ENCODE results near the gene TMEM53.
A peak's percentile ranks its signal among the peaks of the same experiment; 100 is the strongest.

TMEM53 gene

GRCh38 chr1:44646261-44647110 lies 27.8 kb downstream of the TMEM53 start:
- DNase-seq (ENCODE audit: low spot score), result no peak

- no peak for DNase-seq (ENCODE audit: low spot score)
Measured at GRCh38 chr1:44645476-44646244, 28.6 kb downstream of the TMEM53 start.

GRCh38 chr1:44644806-44645205 lies 29.5 kb downstream of the TMEM53 start:
- DNase-seq (ENCODE audit: low spot score), result no peak

- DNase-seq (ENCODE audit: low spot score), result no peak
Measured at GRCh38 chr1:44643721-44644334, 30.5 kb downstream of the TMEM53 start.

- no peak for DNase-seq (ENCODE audit: low spot score)
Measured at GRCh38 chr1:44642925-44643324, 31.4 kb downstream of the TMEM53 start.

- no peak for DNase-seq (ENCODE audit: low spot score)
Measured at GRCh38 chr1:44642255-44642654, 32.0 kb downstream of the TMEM53 start.

GRCh38 chr1:44641126-44642102 lies 32.9 kb downstream of the TMEM53 start:
- DNase-seq (ENCODE audit: low spot score), result no peak

GRCh38 chr1:44640200-44640853 lies 34.0 kb downstream of the TMEM53 start:
- no peak for DNase-seq (ENCODE audit: low spot score)

GRCh38 chr1:44637702-44638411 lies 36.4 kb downstream of the TMEM53 start:
- no peak for DNase-seq (ENCODE audit: low spot score)

GRCh38 chr1:44636688-44637598 lies 37.3 kb downstream of the TMEM53 start:
- DNase-seq (ENCODE audit: low spot score), result no peak

GRCh38 chr1:44636083-44636687 lies 38.1 kb downstream of the TMEM53 start:
- no peak for DNase-seq (ENCODE audit: low spot score)

- DNase-seq (ENCODE audit: low spot score), result no peak
Measured at GRCh38 chr1:44635439-44635838, 38.8 kb downstream of the TMEM53 start.

GRCh38 chr1:44634606-44635189 lies 39.6 kb downstream of the TMEM53 start:
- DNase-seq (ENCODE audit: low spot score), result no peak

GRCh38 chr1:44632598-44632997 lies 41.7 kb downstream of the TMEM53 start:
- DNase-seq (ENCODE audit: low spot score), result peak; percentile 13

GRCh38 chr1:44631647-44632539 lies 42.4 kb downstream of the TMEM53 start:
- peak; percentile 91 for DNase-seq (ENCODE audit: low spot score)

- no peak for DNase-seq (ENCODE audit: low spot score)
Measured at GRCh38 chr1:44631333-44631646, 43.0 kb downstream of the TMEM53 start.

- DNase-seq (ENCODE audit: low spot score), result no peak
Measured at GRCh38 chr1:44630116-44630515, 44.2 kb downstream of the TMEM53 start.
